GM10248 (cell line): ENCODE results near the gene CRYGN.

Experiments used
- CTCF ChIA-PET: fragments of 300-600 bp; sonication (Branson Sonifier 250); formaldehyde crosslinking; extraction: SDS; loops from one replicate; lab custom pipeline; 2021; ENCODE audit warnings: antibody characterized with exemption; lab: Yijun Ruan, JAX
- POLR2A ChIA-PET: fragments of 350-650 bp; sonication (Branson Sonifier 250); formaldehyde crosslinking; extraction: SDS; loops from one replicate; lab custom pipeline; 2020; ENCODE audit warnings: antibody characterized with exemption; lab: Yijun Ruan, JAX
- DNase-seq: peaks from one replicate; pipeline ENCODE4 v3.0.0; 2012; ENCODE audit errors: extremely low spot score
- CTCF ChIP-seq: IDR thresholded peaks from 2 replicates; pipeline ENCODE4 v1.5.1; 2012; ENCODE audit warnings: mild to moderate bottlenecking, low read depth; ENCODE audit errors: extremely low read depth, missing control alignments, control extremely low read depth

Gene CRYGN

GRCh38 chr7:151472644-151473380 is 32.9 kb upstream of the CRYGN start:
- CTCF ChIA-PET: interaction anchor here (0.9 to 2.7 kb wide), 11 partner anchors 11 to 229 kb away, joined by 3 to 23 read pairs (median 3); no protein-coding TSS in a partner anchor
- TF ChIP-seq CTCF: no peak
- DNase-seq: no peak
- POLR2A ChIA-PET: no interaction called here

- ChIA-PET POLR2A (no interaction called here), CTCF (interaction anchor here (0.9 to 2.9 kb wide), 5 partner anchors 22 to 119 kb away, joined by 3 to 12 read pairs (median 5); no protein-coding TSS in a partner anchor)
- DNase-seq: no peak
- TF ChIP-seq CTCF: no peak
These were observed 30.8 kb upstream of the CRYGN start for GRCh38 chr7:151470711-151471110.

GRCh38 chr7:151469281-151469680 is 29.3 kb upstream of the CRYGN start:
- DNase-seq: no peak
- TF ChIP-seq CTCF: no peak
- POLR2A ChIA-PET: no interaction called here
- CTCF ChIA-PET: interaction anchor here (1.4 to 2.9 kb wide), 3 partner anchors 8 to 225 kb away, joined by 3 to 12 read pairs (median 3); no protein-coding TSS in a partner anchor

- POLR2A ChIA-PET: no interaction called here
These were observed 28.5 kb upstream of the CRYGN start for GRCh38 chr7:151468217-151469018.

GRCh38 chr7:151465169-151465568 is 25.2 kb upstream of the CRYGN start:
- DNase-seq: no peak
- POLR2A ChIA-PET: no interaction called here
- CTCF ChIA-PET: interaction anchor here (2.0 kb wide), 1 partner anchor 16 kb away, joined by 7 read pairs; no protein-coding TSS in a partner anchor
- TF ChIP-seq CTCF: no peak

More at GRCh38 chr7:151468217-151469018, 28.5 kb upstream of the CRYGN start:
- CTCF ChIA-PET: interaction anchor here (1.4 to 2.9 kb wide), 3 partner anchors 7 to 224 kb away, joined by 3 to 12 read pairs (median 3); no protein-coding TSS in a partner anchor
- DNase-seq: no peak
- TF ChIP-seq CTCF: no peak

- no peak for TF ChIP-seq CTCF
- no peak for DNase-seq
- ChIA-PET CTCF (interaction anchor here (1.3 to 5.8 kb wide), 4 partner anchors 10 to 147 kb away, joined by 3 to 30 read pairs (median 11); no protein-coding TSS in a partner anchor), POLR2A (no interaction called here)
These were observed 22.4 kb upstream of the CRYGN start for GRCh38 chr7:151462306-151462779.
